ENCODE data around the gene PNPLA7.

DNA sequence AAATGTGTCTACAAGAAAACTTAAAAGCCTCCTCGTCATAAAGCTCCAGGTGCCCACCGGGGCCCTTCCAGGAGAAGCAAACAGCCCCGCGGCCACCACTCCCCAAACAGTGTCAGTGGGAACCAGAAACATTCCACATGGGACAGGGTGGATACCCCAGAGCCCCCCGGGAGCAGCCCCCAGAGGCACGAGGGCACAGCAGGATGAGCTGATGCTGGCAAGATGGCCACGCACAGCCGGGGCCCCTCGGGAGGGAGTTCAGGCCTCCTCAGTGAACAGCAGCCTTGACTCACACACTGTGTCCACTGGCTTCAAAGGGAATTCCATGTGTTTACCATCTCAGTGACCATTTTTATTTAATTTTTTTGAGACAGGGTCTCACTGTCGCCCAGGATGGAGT is 137.8 kb downstream of the PNPLA7 start:
- TF ChIP-seq ZNF529 (tag by site-specific recombination; IDR thresholded peaks at IDR 0.05; ENCODE audit: insufficient replicate concordance) (no peak), MZF1 (tag by site-specific recombination; IDR thresholded peaks at IDR 0.05; ENCODE audit: borderline replicate concordance) (no peak), ZNF266 (tag by site-specific recombination; IDR thresholded peaks at IDR 0.05; ENCODE audit: low read depth) (no peak), ZBTB21 (tag by site-specific recombination; IDR thresholded peaks at IDR 0.05) (no peak), ZNF140 (tag by site-specific recombination; IDR thresholded peaks at IDR 0.05) (no peak), ZNF132 (tag by site-specific recombination; IDR thresholded peaks at IDR 0.05; ENCODE audit: borderline replicate concordance) (no peak)
- TF ChIP-seq, protein P1, sequence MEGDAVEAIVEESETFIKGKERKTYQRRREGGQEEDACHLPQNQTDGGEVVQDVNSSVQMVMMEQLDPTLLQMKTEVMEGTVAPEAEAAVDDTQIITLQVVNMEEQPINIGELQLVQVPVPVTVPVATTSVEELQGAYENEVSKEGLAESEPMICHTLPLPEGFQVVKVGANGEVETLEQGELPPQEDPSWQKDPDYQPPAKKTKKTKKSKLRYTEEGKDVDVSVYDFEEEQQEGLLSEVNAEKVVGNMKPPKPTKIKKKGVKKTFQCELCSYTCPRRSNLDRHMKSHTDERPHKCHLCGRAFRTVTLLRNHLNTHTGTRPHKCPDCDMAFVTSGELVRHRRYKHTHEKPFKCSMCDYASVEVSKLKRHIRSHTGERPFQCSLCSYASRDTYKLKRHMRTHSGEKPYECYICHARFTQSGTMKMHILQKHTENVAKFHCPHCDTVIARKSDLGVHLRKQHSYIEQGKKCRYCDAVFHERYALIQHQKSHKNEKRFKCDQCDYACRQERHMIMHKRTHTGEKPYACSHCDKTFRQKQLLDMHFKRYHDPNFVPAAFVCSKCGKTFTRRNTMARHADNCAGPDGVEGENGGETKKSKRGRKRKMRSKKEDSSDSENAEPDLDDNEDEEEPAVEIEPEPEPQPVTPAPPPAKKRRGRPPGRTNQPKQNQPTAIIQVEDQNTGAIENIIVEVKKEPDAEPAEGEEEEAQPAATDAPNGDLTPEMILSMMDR (tag by site-specific recombination; IDR thresholded peaks at IDR 0.05): no peak
- TF ChIP-seq, protein P2, sequence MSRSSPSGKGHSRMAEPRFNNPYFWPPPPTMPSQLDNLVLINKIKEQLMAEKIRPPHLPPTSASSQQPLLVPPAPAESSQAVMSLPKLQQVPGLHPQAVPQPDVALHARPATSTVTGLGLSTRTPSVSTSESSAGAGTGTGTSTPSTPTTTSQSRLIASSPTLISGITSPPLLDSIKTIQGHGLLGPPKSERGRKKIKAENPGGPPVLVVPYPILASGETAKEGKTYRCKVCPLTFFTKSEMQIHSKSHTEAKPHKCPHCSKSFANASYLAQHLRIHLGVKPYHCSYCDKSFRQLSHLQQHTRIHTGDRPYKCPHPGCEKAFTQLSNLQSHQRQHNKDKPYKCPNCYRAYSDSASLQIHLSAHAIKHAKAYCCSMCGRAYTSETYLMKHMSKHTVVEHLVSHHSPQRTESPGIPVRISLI (tag by site-specific recombination; IDR thresholded peaks at IDR 0.05): no peak

All from HEK293 (cell line).